ENCODE results near the gene CSTPP1.

CSTPP1 gene

GRCh38 chr11:47007579-47007978, 71.0 kb downstream of the CSTPP1 start:
- Histone ChIP-seq H4K12ac (ENCODE audit: low read depth, low read length) (no peak overlapping the region), H3K36me3 (ENCODE audit: control insufficient read depth in 1 of 2, insufficient read depth in 2 of 2, low read length in 2 of 2) (no peaks in the 10 kb centered on the region), H2BK5ac (ENCODE audit: low read depth, low read length, poor library complexity) (no peak overlapping the region), H3K4me3 (ENCODE audit: low read depth, low read length) (no peak overlapping the region), H2AK5ac (ENCODE audit: low read length) (no peak overlapping the region), H2BK120ac (ENCODE audit: insufficient read depth, low read length, poor library complexity) (no peak overlapping the region), H3K14ac (ENCODE audit: low read length) (no peak overlapping the region), H3K18ac (ENCODE audit: low read length) (no peak overlapping the region), H4K91ac (ENCODE audit: low read depth, low read length) (no peak overlapping the region), H3K79me2 (ENCODE audit: control insufficient read depth, insufficient read depth, low read length, poor library complexity) (no peaks in the 10 kb centered on the region), H2AFZ (ENCODE audit: insufficient read depth, low read length, poor library complexity) (no peak overlapping the region), H3K9ac (ENCODE audit: low read length) (no peak overlapping the region), H3K23ac (ENCODE audit: low read length) (no peak overlapping the region), H3K79me1 (ENCODE audit: low read length) (no peaks in the 10 kb centered on the region), H3K27me3 (ENCODE audit: insufficient read depth, low read length) (no peaks in the 10 kb centered on the region), H3K27ac (ENCODE audit: low read depth, low read length) (no peak overlapping the region), H4K8ac (ENCODE audit: low read depth, low read length) (no peak overlapping the region), H2BK12ac (ENCODE audit: low read length) (no peak overlapping the region), H3K4me1 (ENCODE audit: control insufficient read depth in 1 of 2, insufficient read depth in 2 of 2, low read length in 2 of 2) (peaks cover 0 to 3% of the 10 kb centered on the region in 2 experiments), H3K9me3 (ENCODE audit: insufficient read depth, low read depth, low read length) (no peaks in the 10 kb centered on the region), H3K4me2 (ENCODE audit: low read length) (no peak overlapping the region), H3K4ac (ENCODE audit: low read depth, low read length) (no peak overlapping the region)
- no CpG with 5 or more reads among the region's 2 CpGs for WGBS (ENCODE audit: extremely low coverage, insufficient coverage, insufficient read length)
- no peak for DNase-seq

GRCh38 chr11:47010179-47010578, 73.6 kb downstream of the CSTPP1 start:
- Histone ChIP-seq H3K36me3 (ENCODE audit: control insufficient read depth in 1 of 2, insufficient read depth in 2 of 2, low read length in 2 of 2) (no peaks in the 10 kb centered on the region), H2AFZ (ENCODE audit: insufficient read depth, low read length, poor library complexity) (no peak overlapping the region), H3K9ac (ENCODE audit: low read length) (no peak overlapping the region), H4K12ac (ENCODE audit: low read depth, low read length) (no peak overlapping the region), H4K8ac (ENCODE audit: low read depth, low read length) (no peak overlapping the region), H3K27me3 (ENCODE audit: insufficient read depth, low read length) (no peaks in the 10 kb centered on the region), H3K18ac (ENCODE audit: low read length) (no peak overlapping the region), H3K4me2 (ENCODE audit: low read length) (no peak overlapping the region), H2AK5ac (ENCODE audit: low read length) (no peak overlapping the region), H3K79me1 (ENCODE audit: low read length) (no peaks in the 10 kb centered on the region), H4K91ac (ENCODE audit: low read depth, low read length) (no peak overlapping the region), H3K9me3 (ENCODE audit: insufficient read depth, low read depth, low read length) (no peaks in the 10 kb centered on the region), H3K23ac (ENCODE audit: low read length) (no peak overlapping the region), H3K27ac (ENCODE audit: low read depth, low read length) (no peak overlapping the region), H3K14ac (ENCODE audit: low read length) (no peak overlapping the region), H2BK120ac (ENCODE audit: insufficient read depth, low read length, poor library complexity) (no peak overlapping the region), H3K79me2 (ENCODE audit: control insufficient read depth, insufficient read depth, low read length, poor library complexity) (no peaks in the 10 kb centered on the region), H3K4me3 (ENCODE audit: low read depth, low read length) (no peak overlapping the region), H2BK5ac (ENCODE audit: low read depth, low read length, poor library complexity) (no peak overlapping the region), H2BK12ac (ENCODE audit: low read length) (no peak overlapping the region), H3K4ac (ENCODE audit: low read depth, low read length) (no peak overlapping the region), H3K4me1 (ENCODE audit: control insufficient read depth in 1 of 2, insufficient read depth in 2 of 2, low read length in 2 of 2) (no peaks in the 10 kb centered on the region)
- no CpG with 5 or more reads among the region's 4 CpGs for WGBS (ENCODE audit: extremely low coverage, insufficient coverage, insufficient read length)
- DNase-seq = no peak

GRCh38 chr11:47014097-47014496, 77.5 kb downstream of the CSTPP1 start:
- Histone ChIP-seq H3K4me1 (ENCODE audit: control insufficient read depth in 1 of 2, insufficient read depth in 2 of 2, low read length in 2 of 2) (no peaks in the 10 kb centered on the region), H3K9ac (ENCODE audit: low read length) (no peak overlapping the region), H3K4me2 (ENCODE audit: low read length) (no peak overlapping the region), H3K4ac (ENCODE audit: low read depth, low read length) (no peak overlapping the region), H3K9me3 (ENCODE audit: insufficient read depth, low read depth, low read length) (no peaks in the 10 kb centered on the region), H2BK12ac (ENCODE audit: low read length) (no peak overlapping the region), H3K79me1 (ENCODE audit: low read length) (no peaks in the 10 kb centered on the region), H3K14ac (ENCODE audit: low read length) (no peak overlapping the region), H4K91ac (ENCODE audit: low read depth, low read length) (no peak overlapping the region), H4K12ac (ENCODE audit: low read depth, low read length) (no peak overlapping the region), H4K8ac (ENCODE audit: low read depth, low read length) (no peak overlapping the region), H2BK120ac (ENCODE audit: insufficient read depth, low read length, poor library complexity) (no peak overlapping the region), H3K4me3 (ENCODE audit: low read depth, low read length) (no peak overlapping the region), H3K79me2 (ENCODE audit: control insufficient read depth, insufficient read depth, low read length, poor library complexity) (no peaks in the 10 kb centered on the region), H3K18ac (ENCODE audit: low read length) (no peak overlapping the region), H2AFZ (ENCODE audit: insufficient read depth, low read length, poor library complexity) (no peak overlapping the region), H2BK5ac (ENCODE audit: low read depth, low read length, poor library complexity) (no peak overlapping the region), H3K23ac (ENCODE audit: low read length) (no peak overlapping the region), H3K27ac (ENCODE audit: low read depth, low read length) (no peak overlapping the region), H2AK5ac (ENCODE audit: low read length) (no peak overlapping the region), H3K27me3 (ENCODE audit: insufficient read depth, low read length) (no peaks in the 10 kb centered on the region), H3K36me3 (ENCODE audit: control insufficient read depth in 1 of 2, insufficient read depth in 2 of 2, low read length in 2 of 2) (no peaks in the 10 kb centered on the region)
- no peak for DNase-seq
- WGBS (ENCODE audit: extremely low coverage, insufficient coverage, insufficient read length) = no CpG with 5 or more reads among the region's 3 CpGs

GRCh38 chr11:47018637-47019036, 82.1 kb downstream of the CSTPP1 start:
- H3K14ac ChIP-seq (ENCODE audit: low read length) = no peak overlapping the region
- H2AK5ac ChIP-seq (ENCODE audit: low read length) = no peak overlapping the region
- H3K27me3 ChIP-seq (ENCODE audit: insufficient read depth, low read length) = no peaks in the 10 kb centered on the region
- H3K4ac ChIP-seq (ENCODE audit: low read depth, low read length) = no peak overlapping the region
- H3K9me3 ChIP-seq (ENCODE audit: insufficient read depth, low read depth, low read length) = no peaks in the 10 kb centered on the region
- H2AFZ ChIP-seq (ENCODE audit: insufficient read depth, low read length, poor library complexity) = no peak overlapping the region
- no peak overlapping the region for H3K18ac ChIP-seq (ENCODE audit: low read length)
- H2BK12ac ChIP-seq (ENCODE audit: low read length) = no peak overlapping the region
- no peak overlapping the region for H4K91ac ChIP-seq (ENCODE audit: low read depth, low read length)
- no peak overlapping the region for H3K4me3 ChIP-seq (ENCODE audit: low read depth, low read length)
- no peak overlapping the region for H4K8ac ChIP-seq (ENCODE audit: low read depth, low read length)
- H3K36me3 ChIP-seq (ENCODE audit: control insufficient read depth in 1 of 2, insufficient read depth in 2 of 2, low read length in 2 of 2) = no peaks in the 10 kb centered on the region
- no peaks in the 10 kb centered on the region for H3K79me2 ChIP-seq (ENCODE audit: control insufficient read depth, insufficient read depth, low read length, poor library complexity)
- H3K4me2 ChIP-seq (ENCODE audit: low read length) = no peak overlapping the region
- no peak overlapping the region for H4K12ac ChIP-seq (ENCODE audit: low read depth, low read length)
- no peak overlapping the region for H2BK120ac ChIP-seq (ENCODE audit: insufficient read depth, low read length, poor library complexity)
- no peak overlapping the region for H3K23ac ChIP-seq (ENCODE audit: low read length)
- DNase-seq = no peak
- H3K9ac ChIP-seq (ENCODE audit: low read length) = no peak overlapping the region
- no peaks in the 10 kb centered on the region for H3K79me1 ChIP-seq (ENCODE audit: low read length)
- H3K4me1 ChIP-seq (ENCODE audit: control insufficient read depth in 1 of 2, insufficient read depth in 2 of 2, low read length in 2 of 2) = no peaks in the 10 kb centered on the region
- H3K27ac ChIP-seq (ENCODE audit: low read depth, low read length) = no peak overlapping the region
- no peak overlapping the region for H2BK5ac ChIP-seq (ENCODE audit: low read depth, low read length, poor library complexity)
- no CpG with 5 or more reads among the region's 1 CpG for WGBS (ENCODE audit: extremely low coverage, insufficient coverage, insufficient read length)
